IPS-18a (cell line): ENCODE measurements around the gene ZNF227.
"Not testable (repeated sequence)": the region's sequence is repeated elsewhere in the genome, so short reads cannot be mapped to it uniquely, and the experiment has no call there.

Source experiments
- H3K27ac ChIP-seq: one replicate; pipeline ENCODE4 v1.5.1; 2013; ENCODE audit warnings: low read length
- H3K27me3 ChIP-seq: one replicate; pipeline ENCODE4 v1.6.1; 2013; ENCODE audit warnings: mild to moderate bottlenecking, low read length; ENCODE audit not compliant: control insufficient read depth, insufficient read depth
- H3K36me3 ChIP-seq: one replicate; pipeline ENCODE4 v1.6.1; 2013; ENCODE audit warnings: low read depth, low read length; ENCODE audit not compliant: control insufficient read depth
- H3K4me1 ChIP-seq: one replicate; pipeline ENCODE4 v1.6.1; 2013; ENCODE audit warnings: low read depth, low read length; ENCODE audit not compliant: control insufficient read depth
- H3K4me3 ChIP-seq: one replicate; pipeline ENCODE4 v1.5.1; 2013; ENCODE audit warnings: low read length
- H3K9ac ChIP-seq: one replicate; pipeline ENCODE4 v1.6.1; 2013; ENCODE audit warnings: mild to moderate bottlenecking, low read length, moderate library complexity
- H3K9me3 ChIP-seq: one replicate; pipeline ENCODE4 v1.6.1; 2013; ENCODE audit warnings: low read depth, low read length; ENCODE audit not compliant: control insufficient read depth

ZNF227 gene

DNA sequence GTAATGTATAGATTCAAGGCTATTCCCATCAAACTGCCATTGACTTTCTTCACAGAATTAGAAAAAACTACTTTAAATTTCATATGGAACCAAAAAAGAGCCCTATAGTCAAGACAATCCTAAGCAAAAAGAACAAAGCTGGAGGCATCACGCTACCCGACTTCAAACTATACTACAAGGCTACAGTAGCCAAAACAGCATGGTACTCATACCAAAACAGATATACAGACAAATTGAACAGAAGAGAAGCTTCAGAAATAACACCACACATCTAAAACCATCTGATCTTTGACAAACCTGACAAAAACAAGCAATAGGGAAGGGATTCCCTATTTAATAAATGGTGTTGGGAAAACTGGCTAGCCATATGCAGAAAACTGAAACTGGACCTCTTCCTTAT, 40.0 kb downstream of the ZNF227 start:
- not testable (repeated sequence) for H3K4me1 ChIP-seq, H3K4me3 ChIP-seq, H3K27ac ChIP-seq, H3K27me3 ChIP-seq, H3K36me3 ChIP-seq, H3K9ac ChIP-seq
- H3K9me3 ChIP-seq = peaks cover 70% of the 10 kb centered on the region

DNA sequence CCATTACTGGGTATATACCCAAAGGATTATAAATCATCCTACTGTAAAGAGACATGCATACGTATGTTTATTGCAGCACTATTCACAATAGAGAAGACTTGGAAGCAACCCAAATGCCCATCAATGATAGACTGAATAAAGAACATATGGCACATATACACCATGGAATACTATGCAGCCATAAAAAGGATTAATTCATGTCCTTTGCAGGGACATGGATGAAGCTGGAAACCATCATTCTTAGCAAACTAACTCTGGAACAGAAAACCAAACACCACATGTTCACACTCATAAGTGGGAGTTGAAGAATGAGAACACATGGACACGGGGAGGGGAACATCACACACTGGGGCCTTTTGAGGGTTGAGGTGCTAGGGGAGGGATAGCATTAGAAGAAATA, 41.1 kb downstream of the ZNF227 start:
- not testable (repeated sequence) for H3K36me3 ChIP-seq, H3K4me1 ChIP-seq, H3K27me3 ChIP-seq, H3K27ac ChIP-seq, H3K4me3 ChIP-seq, H3K9ac ChIP-seq
- peaks cover 73% of the 10 kb centered on the region for H3K9me3 ChIP-seq

DNA sequence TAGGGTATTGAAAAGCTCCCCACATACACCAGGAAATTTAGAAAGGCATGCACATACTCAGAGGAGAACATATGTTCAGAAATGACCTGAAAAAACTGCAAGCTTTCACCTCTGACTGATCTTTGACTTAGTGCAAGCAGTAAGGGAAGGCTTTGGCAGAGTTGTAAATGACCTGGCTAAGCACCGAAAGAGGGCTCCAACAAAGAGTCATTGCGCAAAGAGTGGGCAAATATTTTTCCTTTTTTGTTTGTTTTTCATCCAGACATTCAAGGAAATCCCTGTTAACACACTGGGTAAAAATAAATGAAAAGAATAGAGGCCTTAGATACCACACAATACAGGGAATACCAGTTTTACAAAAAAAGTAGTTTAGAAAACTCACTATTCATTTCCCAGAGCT, 42.2 kb downstream of the ZNF227 start:
- Histone ChIP-seq H3K9me3 (peaks cover 63% of the 10 kb centered on the region), H3K4me1 (no peaks in the 10 kb centered on the region), H3K9ac (no peak overlapping the region), H3K27ac (no peak overlapping the region), H3K27me3 (no peaks in the 10 kb centered on the region), H3K36me3 (no peaks in the 10 kb centered on the region), H3K4me3 (no peak overlapping the region)

DNA sequence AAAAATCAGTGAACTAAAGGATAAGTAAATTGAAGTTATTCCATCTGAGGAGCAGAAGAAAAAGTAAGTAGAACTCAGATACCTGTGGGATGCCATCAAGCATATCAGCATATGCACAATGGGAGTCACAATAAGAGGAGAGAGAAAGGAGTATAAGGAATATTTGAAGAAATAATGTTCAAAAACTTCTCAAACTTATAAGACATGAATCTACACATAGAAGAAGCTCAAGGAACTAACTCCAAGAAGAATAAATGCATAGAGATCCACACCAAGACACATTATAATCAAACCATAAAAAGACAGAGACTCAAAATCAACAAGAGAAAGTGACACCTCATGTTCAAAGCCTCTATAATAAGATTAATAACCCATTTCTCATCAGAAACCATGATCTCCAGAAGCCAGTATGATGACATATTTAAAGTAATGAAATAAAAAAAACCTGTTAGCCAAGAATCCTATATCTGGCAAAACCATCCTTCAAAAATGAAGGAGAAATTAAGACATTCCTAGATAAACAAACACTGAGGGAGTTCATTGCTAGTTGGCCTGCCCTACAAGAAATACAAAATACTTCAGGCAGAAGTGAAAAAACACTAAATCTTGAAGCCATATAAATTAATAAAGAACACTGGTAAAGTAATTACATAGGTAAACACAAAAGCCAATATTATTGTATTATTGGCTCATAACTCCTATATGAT, 43.5 kb downstream of the ZNF227 start:
- H3K9me3 ChIP-seq = peaks cover 53% of the 10 kb centered on the region

GRCh38 chr19:44258136-44258535, 45.8 kb downstream of the ZNF227 start:
- no peaks in the 10 kb centered on the region for H3K4me1 ChIP-seq
- H3K27me3 ChIP-seq = peaks cover 5% of the 10 kb centered on the region
- no peak overlapping the region for H3K27ac ChIP-seq
- H3K9ac ChIP-seq = no peak overlapping the region
- H3K36me3 ChIP-seq = no peaks in the 10 kb centered on the region
- H3K4me3 ChIP-seq = no peak overlapping the region
- peaks cover 46% of the 10 kb centered on the region for H3K9me3 ChIP-seq

More for the DNA sequence above, 43.5 kb downstream of the ZNF227 start:
- H3K36me3 ChIP-seq = no peaks in the 10 kb centered on the region
- H3K9ac ChIP-seq = no peak overlapping the region
- H3K4me1 ChIP-seq = no peaks in the 10 kb centered on the region
- H3K27me3 ChIP-seq = peaks cover 5% of the 10 kb centered on the region
- H3K4me3 ChIP-seq = no peak overlapping the region
- no peak overlapping the region for H3K27ac ChIP-seq

DNA sequence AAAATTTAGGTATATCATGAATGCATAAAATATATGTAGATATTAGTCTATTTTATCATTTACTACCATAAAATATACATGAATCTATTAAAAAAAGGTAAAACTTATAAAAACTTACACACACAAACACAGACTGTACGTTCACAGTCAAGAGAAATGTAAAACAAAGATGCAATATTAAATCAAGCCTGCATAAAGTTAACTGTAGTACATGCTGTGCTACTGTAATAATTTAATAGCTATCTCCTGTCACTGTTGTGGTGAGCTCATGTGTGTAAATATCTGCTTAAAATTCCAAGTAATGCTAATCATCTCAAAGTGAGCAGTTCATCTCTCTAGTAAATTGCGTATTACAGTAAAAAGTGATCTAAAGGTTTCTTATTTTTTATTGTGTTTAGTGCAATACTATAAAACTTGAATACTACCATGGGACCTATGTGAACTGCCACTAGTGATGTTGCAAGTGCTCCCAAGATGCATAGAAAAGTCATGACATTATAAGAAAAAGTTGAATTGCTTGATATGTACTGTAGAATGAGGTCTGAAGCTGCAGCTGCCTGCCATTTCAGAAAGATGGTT, 46.6 kb downstream of the ZNF227 start:
- H3K36me3 ChIP-seq = no peaks in the 10 kb centered on the region
- H3K27me3 ChIP-seq = peaks cover 5% of the 10 kb centered on the region
- no peak overlapping the region for H3K9ac ChIP-seq
- H3K4me3 ChIP-seq = no peak overlapping the region
- H3K9me3 ChIP-seq = peaks cover 40% of the 10 kb centered on the region
- no peak overlapping the region for H3K27ac ChIP-seq
- H3K4me1 ChIP-seq = no peaks in the 10 kb centered on the region

DNA sequence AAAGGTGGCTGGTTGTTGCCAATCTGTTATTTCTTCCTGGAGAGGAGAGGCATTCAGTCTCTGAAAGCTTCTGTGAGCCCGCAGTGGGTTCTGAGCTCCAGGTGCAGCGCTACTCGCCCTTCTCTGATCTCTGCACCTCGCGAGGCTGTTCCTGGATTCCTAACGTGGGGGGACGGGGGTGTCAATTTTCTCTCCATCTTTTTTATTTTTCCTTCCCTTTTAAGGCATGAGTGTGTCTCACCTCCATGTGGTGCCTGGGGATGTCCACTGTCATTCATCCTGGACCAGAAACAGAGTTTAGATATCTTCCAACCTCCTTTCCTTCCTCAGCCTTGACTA, 48.0 kb downstream of the ZNF227 start:
- Histone ChIP-seq H3K9ac (peak overlapping the region; percentile 21), H3K36me3 (no peaks in the 10 kb centered on the region), H3K4me3 (peak overlapping the region; percentile 63)

GRCh38 chr19:44260695-44261446, 48.5 kb downstream of the ZNF227 start:
- Histone ChIP-seq H3K4me1 (no peaks in the 10 kb centered on the region), H3K27ac (no peak overlapping the region), H3K9me3 (peaks cover 21% of the 10 kb centered on the region), H3K9ac (no peak overlapping the region), H3K4me3 (peak overlapping the region; percentile 63), H3K36me3 (no peaks in the 10 kb centered on the region), H3K27me3 (peaks cover 5% of the 10 kb centered on the region)

More for the DNA sequence above, 48.0 kb downstream of the ZNF227 start:
- Histone ChIP-seq H3K4me1 (no peaks in the 10 kb centered on the region), H3K27me3 (peaks cover 5% of the 10 kb centered on the region), H3K27ac (no peak overlapping the region), H3K9me3 (peaks cover 26% of the 10 kb centered on the region)

GRCh38 chr19:44277331-44277730, 65.0 kb downstream of the ZNF227 start:
- H3K4me3 ChIP-seq = no peak overlapping the region
- H3K9me3 ChIP-seq = peaks cover 40% of the 10 kb centered on the region
- H3K27ac ChIP-seq = no peak overlapping the region
- no peaks in the 10 kb centered on the region for H3K4me1 ChIP-seq
- H3K9ac ChIP-seq = no peak overlapping the region
- H3K36me3 ChIP-seq = no peaks in the 10 kb centered on the region
- no peaks in the 10 kb centered on the region for H3K27me3 ChIP-seq

DNA sequence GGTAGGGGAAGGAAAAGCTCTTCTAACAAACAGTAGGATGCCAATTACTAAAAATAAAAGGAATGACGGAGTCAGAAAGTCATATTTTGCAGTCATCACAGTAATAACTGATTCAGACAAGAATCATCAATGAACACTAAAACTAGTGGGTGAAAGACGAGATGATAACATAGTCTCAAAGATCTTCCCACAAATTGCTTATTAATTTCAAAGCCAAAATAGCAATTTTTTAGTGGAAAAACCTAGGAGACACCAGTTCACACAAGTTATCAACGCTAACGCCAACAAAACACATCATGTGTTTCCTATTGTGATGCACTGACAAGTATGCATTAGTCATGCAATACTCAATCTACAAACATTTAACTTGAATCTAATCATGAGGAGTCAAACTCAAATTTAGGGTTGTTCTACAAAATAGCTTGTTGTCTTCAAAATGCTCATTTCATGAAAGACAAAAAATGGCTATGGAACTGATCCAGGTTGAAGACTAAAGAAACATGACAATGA, 65.9 kb downstream of the ZNF227 start:
- H3K27ac ChIP-seq = no peak overlapping the region

DNA sequence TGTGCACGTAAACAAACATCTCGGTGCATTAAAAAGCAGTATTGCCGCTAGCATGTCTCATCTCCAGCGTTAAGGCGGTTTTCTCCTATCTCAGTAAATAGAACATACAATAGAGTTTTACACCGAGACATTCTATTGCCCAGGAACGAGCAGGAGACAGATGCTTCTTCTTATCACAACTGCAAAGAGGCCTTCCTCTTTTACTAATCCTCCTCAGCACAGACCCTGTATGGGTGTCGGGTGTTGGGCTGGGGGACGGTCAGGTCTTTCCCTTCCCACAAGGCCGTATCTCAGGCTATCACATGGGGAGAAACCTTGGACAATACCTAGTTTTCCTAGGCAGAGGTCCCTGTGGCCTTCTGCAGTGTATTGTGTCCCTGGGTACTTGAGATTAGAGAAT, 68.6 kb downstream of the ZNF227 start:
- no peak overlapping the region for H3K27ac ChIP-seq
- peaks cover 17% of the 10 kb centered on the region for H3K9me3 ChIP-seq
- no peaks in the 10 kb centered on the region for H3K27me3 ChIP-seq
- no peak overlapping the region for H3K4me3 ChIP-seq
- no peak overlapping the region for H3K9ac ChIP-seq
- no peaks in the 10 kb centered on the region for H3K36me3 ChIP-seq
- H3K4me1 ChIP-seq = no peaks in the 10 kb centered on the region

More for the DNA sequence above, 65.9 kb downstream of the ZNF227 start:
- no peaks in the 10 kb centered on the region for H3K4me1 ChIP-seq
- peaks cover 33% of the 10 kb centered on the region for H3K9me3 ChIP-seq
- H3K9ac ChIP-seq = no peak overlapping the region
- H3K36me3 ChIP-seq = no peaks in the 10 kb centered on the region
- no peaks in the 10 kb centered on the region for H3K27me3 ChIP-seq
- no peak overlapping the region for H3K4me3 ChIP-seq
